Renal pelvis (tissue), 12 donors: Measurements from ENCODE around the gene MUC21. TPM values are rescaled to one million over a fixed set of nuclear protein-coding genes. Genes with fewer than 3 reads are reported as not detected.

ENCODE experiments used
- DNase-seq: peaks from one replicate; pipeline ENCODE4 v3.0.0-alpha.2; 2013
- long read RNA-seq, 16 experiments: transcript quantifications; one replicate each; lab custom pipeline, GENCODE V29; 2026
- polyA plus RNA-seq, 3 donors: library from polyadenylated mRNA; unstranded; fragments of 120-200 nt; gene quantifications; one replicate each; pipeline ENCODE4 v1.2.1, GENCODE V29; 2013; ENCODE audit not compliant: insufficient read length in 3 of 3

MUC21 gene
- polyA plus RNA-seq: under 1 TPM in 1 of 3 donors, not detected in 2; 0.09 TPM
- long read RNA-seq, donor 1: 0 reads
- long read RNA-seq, donor 2: 0 reads
- long read RNA-seq, donor 3: 0 reads
- long read RNA-seq, donor 4: 0 reads
- long read RNA-seq, donor 5: 0 reads
- long read RNA-seq, donor 6: 0 reads
- long read RNA-seq, donor 7: 0 reads
- long read RNA-seq, donor 8: 0 reads
- long read RNA-seq, donor 9: 0 reads
- long read RNA-seq, donor 10: 0 reads
- long read RNA-seq, donor 11: 0 reads
- long read RNA-seq, donor 12: 0 reads
- long read RNA-seq, donor 13: 0 reads
- long read RNA-seq, donor 14: 0 reads
- long read RNA-seq, donor 15: 0 reads
- long read RNA-seq, donor 16: 0 reads

GRCh38 chr6:30983439-30983838, at the start of gene MUC21:
MUC21 (plus strand) TSS chr6:30983718; CDS start chr6:30983959, 241 bp downstream.
- DNase-seq: no peak

GRCh38 chr6:30935018-30935417, 48.5 kb upstream of the MUC21 start:
- no peak for DNase-seq

GRCh38 chr6:30937265-30937664, 46.3 kb upstream of the MUC21 start:
- DNase-seq: no peak

GRCh38 chr6:30938730-30939129, 44.8 kb upstream of the MUC21 start:
- no peak for DNase-seq

- no peak for DNase-seq
Measured at GRCh38 chr6:30939473-30939872, 44.0 kb upstream of the MUC21 start.

GRCh38 chr6:30940361-30940986, 43.0 kb upstream of the MUC21 start, which contains the start of gene MUCL3:
MUCL3 (plus strand) TSS chr6:30940973; CDS start chr6:30941000, 27 bp downstream.
- DNase-seq: no peak

GRCh38 chr6:30942338-30943060, 41.0 kb upstream of the MUC21 start:
- peak; percentile 87 for DNase-seq

- no peak for DNase-seq
Measured at GRCh38 chr6:30944051-30944450, 39.5 kb upstream of the MUC21 start.

GRCh38 chr6:30945281-30945680, 38.2 kb upstream of the MUC21 start:
- DNase-seq: no peak

- DNase-seq: no peak
Measured at GRCh38 chr6:30947231-30947630, 36.3 kb upstream of the MUC21 start.

- DNase-seq: no peak
Measured at GRCh38 chr6:30948811-30949210, 34.7 kb upstream of the MUC21 start.

GRCh38 chr6:30951907-30952469, 31.5 kb upstream of the MUC21 start:
- DNase-seq: no peak

- DNase-seq: no peak
Measured at GRCh38 chr6:30954631-30955366, 28.7 kb upstream of the MUC21 start.

GRCh38 chr6:30955367-30956042, 28.0 kb upstream of the MUC21 start:
- peak; percentile 66 for DNase-seq

- no peak for DNase-seq
Measured at GRCh38 chr6:30957716-30958115, 25.8 kb upstream of the MUC21 start.

GRCh38 chr6:30960907-30961673, 22.4 kb upstream of the MUC21 start:
- no peak for DNase-seq

- DNase-seq: no peak
Measured at GRCh38 chr6:30962716-30963115, 20.8 kb upstream of the MUC21 start.

- no peak for DNase-seq
Measured at GRCh38 chr6:30963641-30964040, 19.9 kb upstream of the MUC21 start.

GRCh38 chr6:30964075-30964474, 19.4 kb upstream of the MUC21 start:
- no peak for DNase-seq

GRCh38 chr6:30965140-30965601, 18.3 kb upstream of the MUC21 start:
- no peak for DNase-seq
